Mesenteric fat pad (tissue), 1 donor: ENCODE results near the gene PMF1. TPM values are rescaled to one million over a fixed set of nuclear protein-coding genes. Genes with fewer than 3 reads are reported as not detected.
"Not testable (repeated sequence)": the region's sequence is repeated elsewhere in the genome, so short reads cannot be mapped to it uniquely, and the experiment has no call there.

Experiments used
- DNase-seq: peaks from one replicate; pipeline ENCODE4 v3.0.0-alpha.2; 2020; ENCODE audit warnings: low spot score
- long read RNA-seq: library from polyadenylated mRNA; unstranded; transcript quantifications from one replicate; pipeline ENCODE4 v2.0.0, GENCODE V29; 2020
- total RNA-seq: library from RNA; stranded (reverse); fragmentation: NEBNext Ultra II Directional; extraction: Animal tissue kit (Norgen Biotek cat#: 25700); gene quantifications from one replicate; pipeline ENCODE4 v1.2.1, GENCODE V29; 2021
- donor health status: DM: yes; HTN: yes; CAD: no.

PMF1 gene
- 46.4 TPM for total RNA-seq
- long read RNA-seq, transcript PMF1-202 (5 exons, 1,068 nt): major isoform, 52 of 61 reads
- long read RNA-seq, partial matches to known transcripts: 0 of 61 reads
- long read RNA-seq, other reads (novel, unspliced or antisense): 7 of 61 reads

GRCh38 chr1:156212833-156213643 lies at the start of gene PMF1:
Gene PMF1, plus strand, starts transcription at chr1:156213007. Its CDS starts 9 bp downstream, at chr1:156213016.
- peak; percentile 98 for DNase-seq

- no peak for DNase-seq
Measured at GRCh38 chr1:156163712-156164111, 49.1 kb upstream of the PMF1 start.

GRCh38 chr1:156164125-156164831 lies 48.5 kb upstream of the PMF1 start:
- DNase-seq: no peak

- DNase-seq: no peak
Measured at GRCh38 chr1:156165083-156165482, 47.7 kb upstream of the PMF1 start.

GRCh38 chr1:156167536-156167935 lies 45.3 kb upstream of the PMF1 start:
- no peak for DNase-seq

- DNase-seq: no peak
Measured at GRCh38 chr1:156172696-156173470, 39.9 kb upstream of the PMF1 start.

- no peak for DNase-seq
Measured at GRCh38 chr1:156176610-156177210, 36.1 kb upstream of the PMF1 start.

GRCh38 chr1:156177919-156178654 lies 34.7 kb upstream of the PMF1 start:
- no peak for DNase-seq

- DNase-seq: no peak
Measured at GRCh38 chr1:156180471-156180870, 32.3 kb upstream of the PMF1 start.

GRCh38 chr1:156181391-156181924 lies 31.3 kb upstream of the PMF1 start:
- peak; percentile 14 for DNase-seq

GRCh38 chr1:156182010-156182779 lies 30.6 kb upstream of the PMF1 start:
- peak; percentile 11 for DNase-seq

- DNase-seq: not testable (repeated sequence)
Measured at GRCh38 chr1:156186347-156187177, 26.2 kb upstream of the PMF1 start.

GRCh38 chr1:156190265-156190664 lies 22.5 kb upstream of the PMF1 start:
- peak; percentile 26 for DNase-seq

GRCh38 chr1:156191292-156191964 lies 21.4 kb upstream of the PMF1 start:
- DNase-seq: no peak

GRCh38 chr1:156193208-156193487 lies 19.7 kb upstream of the PMF1 start:
- DNase-seq: no peak

GRCh38 chr1:156193488-156194299 lies 19.1 kb upstream of the PMF1 start, which contains the start of gene SLC25A44:
Gene SLC25A44, plus strand, starts transcription at chr1:156194104. Its CDS starts 5,744 bp downstream, at chr1:156199848.
- peak; percentile 95 for DNase-seq

GRCh38 chr1:156194300-156194652 lies 18.5 kb upstream of the PMF1 start:
- no peak for DNase-seq
